A204.1 (cell line): ENCODE data around the gene FBXW5.

ENCODE experiments used
- FAIRE-seq: peaks from 2 replicates; lab custom pipeline; 2012; peaks lifted over from hg19 to GRCh38; lab: Jason Lieb, UNC

FBXW5 gene

DNA sequence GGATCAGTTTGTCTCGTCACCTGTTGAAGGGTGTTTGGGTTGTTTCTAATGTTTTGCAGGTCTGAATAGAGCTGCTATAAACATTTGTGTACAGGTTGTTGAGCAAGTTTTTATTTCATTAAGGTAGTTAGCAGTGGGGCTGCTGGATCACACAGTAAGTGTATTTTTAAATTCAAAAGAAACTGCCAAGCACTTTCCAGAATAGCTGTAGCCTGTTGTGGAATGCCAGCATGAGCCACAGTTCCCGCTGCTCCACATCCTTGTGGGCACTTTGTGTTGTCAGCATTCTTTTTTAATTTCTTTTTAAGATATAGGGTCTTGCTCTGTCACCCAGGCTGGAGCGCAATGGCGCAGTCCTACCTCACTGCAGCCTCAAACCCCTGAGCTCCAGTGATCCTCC, 14.5 kb downstream of the FBXW5 start:
- no peak for FAIRE-seq

GRCh38 chr9:136928591-136928990, 15.9 kb downstream of the FBXW5 start:
- no peak for FAIRE-seq

DNA sequence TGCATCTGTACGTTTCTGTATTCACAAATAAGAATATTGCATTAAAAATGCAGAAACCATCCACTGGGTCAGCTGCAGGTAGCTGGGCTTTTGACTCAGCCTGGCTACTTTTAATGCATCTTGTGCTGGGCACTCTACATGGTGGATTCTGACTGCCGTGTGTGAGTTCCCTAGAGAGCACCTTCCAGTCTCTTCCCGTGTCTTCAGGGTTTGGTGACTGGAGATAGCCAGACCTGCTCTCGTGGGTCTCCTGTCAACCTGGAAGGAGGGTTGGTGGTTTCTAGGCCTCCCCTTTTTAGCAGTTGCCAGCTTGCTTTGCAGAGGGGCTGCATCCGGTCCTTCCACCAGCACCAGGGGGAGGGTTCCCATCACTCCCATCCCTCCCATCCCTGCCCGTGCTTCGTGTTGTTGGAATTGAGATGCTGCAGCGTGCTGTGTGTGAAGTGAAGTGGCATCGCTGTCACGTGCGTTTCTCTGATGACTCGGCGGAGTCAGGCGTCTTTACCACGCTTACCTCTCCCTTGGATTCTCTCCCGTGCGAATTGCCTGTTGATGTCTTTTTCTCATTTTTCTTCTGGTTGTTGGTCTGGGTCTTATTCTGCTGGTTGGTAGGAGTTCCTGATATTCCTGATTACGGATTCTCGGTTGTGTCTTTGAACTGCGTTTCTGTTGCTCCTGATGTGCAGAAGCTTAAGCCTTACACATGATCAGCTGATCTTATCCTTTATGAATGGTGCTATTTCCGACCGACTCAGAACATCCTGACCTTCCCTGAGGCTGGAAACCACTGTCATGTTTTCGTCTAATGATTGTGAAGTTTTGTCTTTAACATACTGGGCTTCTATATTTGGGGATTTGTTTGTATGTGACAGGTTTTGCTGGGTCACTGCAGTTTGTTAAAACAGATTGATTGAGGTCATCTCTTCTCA, 16.9 kb downstream of the FBXW5 start:
- FAIRE-seq = no peak

DNA sequence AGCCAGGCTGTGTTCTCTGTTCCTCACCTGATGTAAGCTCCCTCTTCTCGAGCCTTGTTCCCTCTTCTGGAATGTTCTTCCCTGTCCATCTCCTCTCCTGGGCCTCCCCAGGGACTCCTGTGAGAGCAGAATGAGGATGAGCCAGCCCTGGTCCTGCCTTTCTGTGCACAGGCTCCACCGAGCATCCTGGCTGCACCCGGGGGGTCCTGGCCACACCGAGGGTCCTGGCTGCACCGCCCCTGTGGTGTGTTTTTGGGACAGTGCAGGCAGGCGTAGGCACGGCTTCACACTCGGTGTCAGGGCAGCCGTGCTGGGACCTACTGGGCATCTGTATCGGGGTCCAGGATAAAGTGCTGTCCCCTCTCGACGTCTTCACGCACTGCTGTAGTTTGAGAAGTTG, 17.8 kb downstream of the FBXW5 start:
- FAIRE-seq = no peak

DNA sequence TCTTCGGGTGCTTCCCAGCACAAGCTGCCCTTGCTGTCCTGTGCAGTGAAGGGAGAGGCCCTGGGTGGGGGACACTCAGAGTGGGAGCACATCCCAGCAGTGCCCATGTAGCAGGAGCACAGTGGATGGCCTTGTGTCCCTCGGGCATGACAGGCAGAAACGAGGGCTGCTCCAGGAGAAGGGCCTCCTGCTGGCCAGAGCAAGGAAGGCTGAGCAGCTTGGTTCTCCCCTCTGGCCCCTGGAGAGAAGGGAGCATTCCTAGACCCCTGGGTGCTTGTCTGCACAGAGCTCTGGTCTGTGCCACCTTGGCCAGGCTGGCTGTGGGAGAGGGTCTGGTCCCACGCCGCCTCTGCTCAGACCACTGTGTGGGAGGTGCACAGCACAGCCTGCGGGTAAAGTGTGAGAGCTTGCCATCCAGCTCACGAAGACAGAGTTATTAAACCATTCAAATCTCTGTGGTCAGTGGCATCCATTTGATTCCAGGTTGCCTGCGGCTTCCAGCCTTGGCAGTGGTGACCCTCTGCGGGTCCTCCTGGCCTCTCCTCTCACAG, 18.3 kb downstream of the FBXW5 start:
- FAIRE-seq = no peak

DNA sequence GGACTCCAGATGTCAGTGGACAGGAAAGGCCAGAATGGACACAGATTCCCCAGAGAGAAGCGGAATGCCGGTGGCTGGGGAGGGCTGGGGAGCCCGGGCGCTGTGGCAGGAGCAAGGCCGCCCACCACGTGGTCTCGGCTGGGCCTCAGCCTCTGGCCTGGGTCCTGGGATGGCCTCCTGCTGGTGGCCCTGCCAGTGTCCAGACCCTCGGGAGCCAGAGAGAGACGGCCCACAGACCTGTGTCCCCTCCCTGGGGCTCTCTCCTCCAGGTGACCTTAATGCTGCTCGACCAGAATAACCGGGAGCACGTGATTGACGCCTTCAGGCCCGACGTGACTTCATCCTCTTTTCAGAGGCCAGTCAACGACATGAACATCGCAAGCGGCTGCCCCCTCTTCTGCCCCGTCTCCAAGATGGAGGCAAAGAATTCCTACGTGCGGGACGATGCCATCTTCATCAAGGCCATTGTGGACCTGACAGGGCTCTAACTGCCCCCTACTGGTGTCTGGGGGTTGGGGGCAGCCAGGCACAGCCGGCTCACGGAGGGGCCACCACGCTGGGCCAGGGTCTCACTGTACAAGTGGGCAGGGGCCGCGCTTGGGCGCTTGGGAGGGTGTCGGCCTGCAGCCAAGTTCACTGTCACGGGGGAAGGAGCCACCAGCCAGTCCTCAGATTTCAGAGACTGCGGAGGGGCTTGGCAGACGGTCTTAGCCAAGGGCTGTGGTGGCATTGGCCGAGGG, 19.0 kb downstream of the FBXW5 start:
- no peak for FAIRE-seq

- FAIRE-seq = no peak
These were observed 20.7 kb downstream of the FBXW5 start for GRCh38 chr9:136923881-136924280.

GRCh38 chr9:136922540-136922939, 22.0 kb downstream of the FBXW5 start:
- no peak for FAIRE-seq

DNA sequence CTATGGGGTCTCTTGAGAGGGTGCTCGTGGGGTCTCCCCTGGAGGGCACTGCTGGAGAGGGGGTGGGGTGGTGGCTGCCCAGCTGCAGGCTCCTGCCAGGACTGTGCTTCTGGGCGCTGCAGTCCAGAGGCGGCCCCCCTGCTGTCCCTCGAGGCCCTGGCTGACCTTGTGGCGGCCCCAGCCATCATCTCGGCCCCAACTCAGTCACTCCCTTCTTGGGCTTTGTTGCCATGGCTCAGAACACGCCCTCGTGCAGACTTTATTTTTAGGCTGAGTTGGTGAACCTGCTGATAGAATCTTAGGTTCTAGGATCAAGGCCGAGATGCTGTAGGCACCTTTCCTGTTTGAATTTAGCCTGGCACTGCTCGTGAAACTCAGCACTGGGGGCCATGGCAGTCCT, 22.8 kb downstream of the FBXW5 start:
- FAIRE-seq = no peak

DNA sequence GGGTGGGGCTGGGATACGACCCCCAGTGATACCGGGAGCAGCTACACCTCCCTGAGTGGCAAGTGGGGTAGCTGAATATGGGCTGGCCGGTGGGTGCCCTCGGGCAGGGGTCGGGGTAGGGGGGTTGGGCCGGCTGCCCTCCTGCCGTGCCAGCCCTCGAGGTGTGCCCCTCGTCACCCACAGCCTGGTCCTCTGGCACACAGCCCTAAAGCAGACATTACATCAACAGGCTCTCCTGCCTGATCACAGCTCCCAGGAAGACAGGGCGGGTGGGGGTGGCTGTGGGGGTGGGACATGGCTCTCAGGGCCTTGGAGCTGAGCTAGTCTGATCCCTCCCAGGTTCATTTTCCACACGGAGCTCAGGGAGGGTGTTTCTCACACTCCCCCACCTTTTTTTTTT, 23.2 kb downstream of the FBXW5 start:
- no peak for FAIRE-seq

DNA sequence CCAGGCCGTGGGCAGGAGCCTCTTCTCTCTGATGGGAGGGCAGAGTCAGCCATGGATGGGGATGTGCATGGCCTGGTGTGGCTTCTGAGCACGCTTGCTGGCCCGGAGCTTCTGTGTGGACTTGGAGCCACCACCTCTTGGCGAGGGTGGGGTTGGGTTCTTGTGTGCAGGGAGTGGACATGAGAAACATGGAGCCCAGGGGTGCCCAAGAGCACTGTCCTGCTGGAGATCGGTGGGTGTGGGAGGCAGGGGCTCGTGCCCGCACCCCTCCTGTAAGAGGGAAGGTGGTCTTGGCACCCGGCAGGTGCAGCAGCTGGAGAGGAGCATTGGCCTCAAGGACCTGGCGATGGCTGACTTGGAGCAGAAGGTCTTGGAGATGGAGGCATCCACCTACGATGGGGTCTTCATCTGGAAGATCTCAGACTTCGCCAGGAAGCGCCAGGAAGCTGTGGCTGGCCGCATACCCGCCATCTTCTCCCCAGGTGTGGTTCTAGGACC, 23.8 kb downstream of the FBXW5 start:
- no peak for FAIRE-seq

DNA sequence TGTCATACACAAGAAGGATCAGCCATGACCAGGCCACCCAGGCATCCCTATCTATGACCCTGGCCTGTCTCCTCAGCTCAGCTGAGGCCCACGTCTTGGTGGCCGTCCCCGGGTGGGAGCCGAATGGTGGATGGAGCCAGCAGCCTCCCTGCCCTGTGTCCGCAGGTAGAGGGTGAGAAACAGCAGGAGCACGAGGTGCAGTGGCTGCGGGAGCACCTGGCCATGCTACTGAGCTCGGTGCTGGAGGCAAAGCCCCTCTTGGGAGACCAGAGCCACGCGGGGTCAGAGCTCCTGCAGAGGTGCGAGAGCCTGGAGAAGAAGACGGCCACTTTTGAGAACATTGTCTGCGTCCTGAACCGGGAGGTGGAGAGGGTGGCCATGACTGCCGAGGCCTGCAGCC, 24.5 kb downstream of the FBXW5 start:
- FAIRE-seq = no peak

DNA sequence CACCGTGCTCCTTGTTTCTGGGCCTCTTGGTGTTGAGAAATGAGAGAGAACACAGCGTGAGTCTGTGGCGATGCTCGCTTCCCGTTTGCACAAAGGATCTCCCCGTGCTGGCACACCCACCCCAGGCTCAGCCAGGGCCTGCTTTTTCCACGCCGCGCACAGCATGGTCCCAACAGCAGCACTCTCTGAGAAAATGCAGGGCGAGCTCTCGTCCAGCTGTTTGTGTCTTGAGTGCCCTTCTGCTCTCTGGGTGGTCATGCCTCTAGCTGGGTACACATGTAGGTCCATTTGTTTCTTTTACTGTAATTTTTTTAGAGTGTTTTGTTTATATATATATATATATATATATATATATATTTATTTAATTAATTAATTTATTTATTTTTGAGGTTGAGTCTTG, 26.6 kb downstream of the FBXW5 start:
- FAIRE-seq = no peak

GRCh38 chr9:136916330-136917184, 28.0 kb downstream of the FBXW5 start:
- no peak for FAIRE-seq

GRCh38 chr9:136915632-136916329, 28.8 kb downstream of the FBXW5 start:
- no peak for FAIRE-seq

- FAIRE-seq = no peak
These were observed 30.7 kb downstream of the FBXW5 start for GRCh38 chr9:136913701-136914438.

DNA sequence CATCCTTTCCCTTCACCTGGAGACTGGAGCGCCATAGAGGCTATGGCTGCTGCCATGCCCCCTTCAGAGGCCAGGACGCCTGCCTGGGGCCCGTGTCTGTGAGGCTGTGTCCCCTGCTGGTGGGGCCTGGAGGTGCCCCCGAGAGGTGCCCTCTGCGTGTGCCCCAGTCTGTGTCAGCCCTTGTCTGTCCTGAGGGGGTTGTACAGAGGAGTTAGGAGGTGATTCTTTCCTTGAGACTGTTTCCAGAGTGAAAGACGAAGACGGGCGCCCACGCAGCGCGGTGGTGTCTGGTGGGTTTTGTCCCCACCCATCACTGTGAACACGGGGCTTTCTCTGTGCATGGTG, 33.7 kb downstream of the FBXW5 start:
- FAIRE-seq = no peak

DNA sequence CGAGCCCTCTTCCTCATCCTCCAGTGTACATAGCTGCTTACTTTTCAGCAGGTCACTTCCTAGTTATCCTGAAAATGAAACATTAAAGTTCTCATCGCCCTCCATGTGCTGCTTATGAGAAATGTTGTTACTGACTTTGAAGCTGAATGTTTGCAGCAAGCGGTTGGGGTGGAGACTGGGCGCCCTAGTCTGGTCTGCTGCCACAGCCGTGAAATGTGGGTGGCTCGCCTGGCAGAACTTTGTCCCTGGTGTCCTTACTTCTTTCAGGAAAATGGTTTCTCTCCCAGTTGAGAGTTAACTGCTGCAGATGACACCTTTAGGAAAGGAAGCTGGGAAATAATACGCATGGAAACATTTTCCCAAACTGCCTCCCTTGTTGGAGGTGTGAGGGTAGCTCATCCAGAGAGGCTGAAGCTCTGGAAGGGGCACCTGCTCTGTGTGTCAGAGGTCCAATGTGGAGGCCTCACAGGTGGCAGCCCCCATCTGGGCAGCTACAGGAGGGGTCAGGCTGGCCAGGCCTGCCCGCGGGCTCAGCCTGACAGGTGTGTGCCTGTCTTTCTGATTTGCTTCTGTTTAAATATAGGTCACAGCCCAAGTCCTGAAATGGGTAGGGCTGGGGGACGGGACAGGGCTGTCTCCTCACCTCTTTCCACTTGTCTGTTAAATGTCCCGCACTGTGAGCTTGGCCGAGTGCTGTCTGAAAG, 34.2 kb downstream of the FBXW5 start:
- no peak for FAIRE-seq

DNA sequence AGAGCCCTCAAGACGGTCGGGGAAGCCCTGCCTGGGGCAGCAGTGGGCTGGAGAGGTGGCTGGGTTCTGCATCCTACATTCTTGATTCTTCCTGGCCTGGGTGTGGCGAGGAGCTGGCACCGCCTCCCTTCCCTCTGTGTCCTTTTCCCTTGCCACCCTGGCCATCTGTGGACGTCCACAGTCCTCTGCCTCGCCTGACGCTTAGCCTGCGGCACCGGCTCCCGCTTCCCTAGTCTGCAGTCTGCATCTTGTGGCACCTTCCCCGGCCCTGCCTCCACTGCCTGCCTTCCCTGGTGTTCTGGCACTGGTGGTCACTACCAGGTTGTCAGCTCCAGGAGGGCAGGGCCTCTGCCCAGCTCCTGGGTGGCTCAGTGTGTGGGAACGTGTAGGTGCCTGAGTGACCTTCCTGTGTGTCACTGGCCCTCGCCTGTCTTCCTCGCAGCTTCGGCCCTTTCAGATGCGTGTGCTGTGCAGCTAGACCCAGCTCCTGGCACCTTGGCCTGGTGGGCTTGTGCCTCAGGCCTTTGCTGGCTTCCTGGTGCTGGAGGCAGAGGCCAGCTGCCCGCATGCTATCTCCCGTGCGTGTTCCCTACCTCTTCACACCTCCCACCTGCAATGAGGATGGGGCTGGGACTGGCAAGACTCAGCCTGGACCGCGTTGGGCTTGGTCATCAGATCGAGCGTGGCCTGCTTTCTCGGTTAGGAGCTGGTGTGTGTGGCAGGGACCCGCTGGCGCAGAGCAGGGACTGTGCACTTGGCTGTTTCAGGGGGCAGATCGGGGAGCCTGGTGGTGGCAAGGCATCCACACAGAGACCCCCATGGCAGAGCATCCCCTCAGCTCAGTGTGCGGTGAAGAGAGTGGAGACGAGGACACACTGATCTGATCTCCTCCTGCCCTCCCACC, 37.3 kb downstream of the FBXW5 start:
- FAIRE-seq = no peak
